ENCODE data around the gene KIAA1143. TPM values are rescaled to one million over a fixed set of nuclear protein-coding genes. Genes with fewer than 3 reads are reported as not detected.

Gene KIAA1143
- total and polyA plus RNA-seq, 5 donors from 2014 or later = 22.8 to 31.3 (median 29.2) TPM

DNA sequence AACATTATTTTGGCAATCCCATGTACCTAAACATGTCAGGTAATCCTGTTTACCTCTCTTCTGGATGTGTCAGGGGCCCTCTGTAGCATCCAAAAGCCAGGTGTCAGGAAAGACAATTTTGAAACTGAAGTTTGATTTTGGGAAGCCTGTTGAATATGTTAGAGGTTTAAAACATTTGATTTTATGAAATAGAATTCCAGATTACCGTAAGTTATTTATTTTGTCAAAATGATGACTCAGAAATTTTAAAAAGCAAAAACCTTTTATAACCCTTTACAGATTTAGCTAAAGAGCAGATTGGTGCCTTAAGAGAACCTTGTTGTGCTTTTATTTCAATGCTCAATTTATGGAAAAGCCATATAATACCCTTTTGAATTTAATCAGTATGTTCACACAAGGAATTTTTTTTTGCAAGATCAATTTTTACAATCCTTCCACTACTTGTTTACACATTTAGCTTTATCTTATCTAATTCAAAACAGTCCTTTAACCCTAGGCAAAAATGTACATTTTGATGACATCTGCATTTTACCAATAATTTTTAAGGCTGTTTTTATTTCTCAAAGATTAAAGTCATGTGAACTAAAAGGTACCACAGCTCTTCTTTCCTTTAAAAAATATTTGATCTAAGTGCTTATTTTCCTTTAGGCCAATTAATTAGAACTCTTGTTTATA lies 10.1 kb upstream of the KIAA1143 start:
- Histone ChIP-seq H3K4me1 (ENCODE audit: control insufficient read depth, insufficient read depth, low read length, poor library complexity, severe bottlenecking) (no peaks in the 10 kb centered on the region), H3K4me3 (ENCODE audit: low read depth, low read length) (no peak overlapping the region), H3K36me3 (ENCODE audit: control insufficient read depth, insufficient read depth, low read length) (no peaks in the 10 kb centered on the region), H3K9me3 (ENCODE audit: control insufficient read depth in 2 of 2, low read length in 2 of 2) (peaks cover 9 to 13% of the 10 kb centered on the region in 2 experiments), H3K27me3 (ENCODE audit: control insufficient read depth, insufficient read depth, low read length) (no peaks in the 10 kb centered on the region), H3K27ac (ENCODE audit: insufficient read depth, low read length, poor library complexity, severe bottlenecking) (no peak overlapping the region)
- Mint-ChIP-seq H3K36me3 (peaks cover 21% of the 10 kb centered on the region), H3K4me3 (no peak overlapping the region), H3K9me3 (peaks cover 0 to 23% (median 4%) of the 10 kb centered on the region in 7 donors), H3K27ac (peak overlapping the region in 1 of 3 donors; percentile 16), H3K27me3 (no peaks in the 10 kb centered on the region), H3K4me1 (peaks cover 0 to 2% (median 0%) of the 10 kb centered on the region in 4 donors)
- ATAC-seq (ENCODE audit: low read depth in 2 of 2) (no peak), DNase-seq (no peak)

DNA sequence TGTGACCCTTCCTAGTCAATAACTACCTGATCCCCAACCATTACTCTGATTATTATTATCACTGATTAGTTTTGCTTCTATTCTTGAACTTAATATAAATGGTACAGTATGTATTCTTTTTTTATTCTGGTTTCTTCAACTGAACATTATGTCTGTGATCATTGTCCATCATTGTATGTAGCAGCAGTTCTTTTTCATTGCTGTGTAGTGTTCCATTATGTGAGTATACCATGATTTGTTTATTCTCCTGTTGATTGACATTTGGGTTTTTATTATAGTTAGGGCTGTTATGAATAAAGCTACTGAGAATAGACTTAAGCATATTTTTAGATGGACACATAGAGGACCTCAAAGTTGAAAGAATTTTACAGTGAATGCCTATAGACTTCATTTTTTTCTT lies 2.8 kb upstream of the KIAA1143 start:
- H3K4me1 ChIP-seq (ENCODE audit: control insufficient read depth, insufficient read depth, low read length, poor library complexity, severe bottlenecking) = peaks cover 10% of the 10 kb centered on the region
- peaks cover 11% of the 10 kb centered on the region for H3K36me3 Mint-ChIP-seq
- H3K27ac ChIP-seq (ENCODE audit: insufficient read depth, low read length, poor library complexity, severe bottlenecking) = no peak overlapping the region
- peak overlapping the region in 1 of 4 donors; percentile 34 for H3K4me3 Mint-ChIP-seq
- no peak overlapping the region for H3K27ac Mint-ChIP-seq
- peaks cover 0 to 16% (median 2%) of the 10 kb centered on the region in 7 donors for H3K9me3 Mint-ChIP-seq
- no peaks in the 10 kb centered on the region for H3K9me3 ChIP-seq (ENCODE audit: control insufficient read depth in 2 of 2, low read length in 2 of 2)
- H3K4me3 ChIP-seq (ENCODE audit: low read depth, low read length) = no peak overlapping the region
- ATAC-seq (ENCODE audit: low read depth in 2 of 2) (no peak), DNase-seq (no peak)
- no peaks in the 10 kb centered on the region for H3K27me3 Mint-ChIP-seq
- no peaks in the 10 kb centered on the region for H3K27me3 ChIP-seq (ENCODE audit: control insufficient read depth, insufficient read depth, low read length)
- H3K36me3 ChIP-seq (ENCODE audit: control insufficient read depth, insufficient read depth, low read length) = no peaks in the 10 kb centered on the region
- peaks cover 13 to 25% (median 15%) of the 10 kb centered on the region in 4 donors for H3K4me1 Mint-ChIP-seq

DNA sequence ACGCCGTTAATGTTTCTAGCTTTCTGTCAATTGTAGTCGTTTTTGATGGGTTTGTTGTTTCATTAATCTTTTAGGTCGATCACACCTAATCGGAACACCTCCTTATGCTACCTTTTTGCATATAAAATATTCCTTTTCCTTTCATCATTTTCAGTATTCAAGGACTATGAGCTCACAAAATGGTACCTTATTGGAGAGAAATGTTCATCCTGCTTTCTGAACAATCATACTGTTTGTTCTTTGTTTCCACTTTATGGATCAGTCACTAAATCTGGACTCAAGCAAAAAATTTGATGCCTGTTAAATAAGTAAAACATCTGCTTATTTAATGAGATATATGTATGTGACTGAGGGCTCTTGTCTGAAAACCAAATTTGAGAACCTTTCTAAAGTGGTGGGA lies 1.3 kb upstream of the KIAA1143 start:
- H3K4me1 Mint-ChIP-seq = peaks cover 15 to 37% (median 22%) of the 10 kb centered on the region in 4 donors
- Histone ChIP-seq H3K36me3 (ENCODE audit: control insufficient read depth, insufficient read depth, low read length) (peaks cover 7% of the 10 kb centered on the region), H3K9me3 (ENCODE audit: control insufficient read depth in 2 of 2, low read length in 2 of 2) (no peaks in the 10 kb centered on the region), H3K4me3 (ENCODE audit: low read depth, low read length) (peak overlapping the region; percentile 95), H3K27ac (ENCODE audit: insufficient read depth, low read length, poor library complexity, severe bottlenecking) (no peak overlapping the region), H3K4me1 (ENCODE audit: control insufficient read depth, insufficient read depth, low read length, poor library complexity, severe bottlenecking) (peaks cover 10% of the 10 kb centered on the region), H3K27me3 (ENCODE audit: control insufficient read depth, insufficient read depth, low read length) (no peaks in the 10 kb centered on the region)
- peak overlapping the region in 2 of 3 donors; percentile 24 to 94 for H3K27ac Mint-ChIP-seq
- ATAC-seq (ENCODE audit: low read depth in 2 of 2) (no peak), DNase-seq (no peak)
- peaks cover 23% of the 10 kb centered on the region for H3K36me3 Mint-ChIP-seq
- H3K9me3 Mint-ChIP-seq = peaks cover 1 to 19% (median 5%) of the 10 kb centered on the region in 7 donors
- H3K27me3 Mint-ChIP-seq = no peaks in the 10 kb centered on the region
- H3K4me3 Mint-ChIP-seq = peak overlapping the region; percentile 94 to 98 (median 96)

DNA sequence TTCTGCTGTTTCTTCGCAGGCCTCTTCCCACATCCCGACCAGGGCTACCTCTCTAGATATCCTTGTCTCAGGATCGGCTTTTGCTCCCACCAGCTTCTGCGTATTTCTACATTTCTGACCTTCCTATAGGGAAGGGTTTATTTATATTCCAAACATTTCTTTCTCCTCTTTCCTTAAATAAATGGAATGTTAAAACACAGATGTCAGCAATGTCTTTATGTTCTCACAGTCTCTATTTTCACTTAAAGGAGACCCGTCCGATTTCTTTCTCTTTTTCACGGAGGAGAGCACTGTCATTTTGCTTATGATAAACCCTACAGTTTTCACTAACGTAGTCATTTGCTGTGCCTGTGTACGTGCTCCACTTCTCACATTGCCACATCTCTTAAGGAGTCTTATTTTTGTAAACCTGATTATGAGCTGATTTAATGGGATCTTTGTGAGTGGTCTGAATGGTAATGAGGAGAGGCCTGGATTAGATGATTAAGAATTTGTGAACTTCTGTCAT lies 805 bp upstream of the KIAA1143 start:
- Mint-ChIP-seq H3K4me3 (peak overlapping the region; percentile 94 to 98 (median 96)), H3K27ac (peak overlapping the region in 2 of 3 donors; percentile 24 to 94), H3K9me3 (peaks cover 1 to 23% (median 8%) of the 10 kb centered on the region in 7 donors), H3K4me1 (peaks cover 20 to 41% (median 26%) of the 10 kb centered on the region in 4 donors), H3K36me3 (peaks cover 26% of the 10 kb centered on the region), H3K27me3 (no peaks in the 10 kb centered on the region)
- no peaks in the 10 kb centered on the region for H3K27me3 ChIP-seq (ENCODE audit: control insufficient read depth, insufficient read depth, low read length)
- DNase-seq = peak in 1 of 3 donors; percentile 28
- ATAC-seq (ENCODE audit: low read depth in 2 of 2) = no peak
- H3K27ac ChIP-seq (ENCODE audit: insufficient read depth, low read length, poor library complexity, severe bottlenecking) = no peak overlapping the region
- peaks cover 0 to 3% of the 10 kb centered on the region in 2 experiments for H3K9me3 ChIP-seq (ENCODE audit: control insufficient read depth in 2 of 2, low read length in 2 of 2)
- peaks cover 10% of the 10 kb centered on the region for H3K4me1 ChIP-seq (ENCODE audit: control insufficient read depth, insufficient read depth, low read length, poor library complexity, severe bottlenecking)
- peaks cover 9% of the 10 kb centered on the region for H3K36me3 ChIP-seq (ENCODE audit: control insufficient read depth, insufficient read depth, low read length)
- peak overlapping the region; percentile 95 for H3K4me3 ChIP-seq (ENCODE audit: low read depth, low read length)

DNA sequence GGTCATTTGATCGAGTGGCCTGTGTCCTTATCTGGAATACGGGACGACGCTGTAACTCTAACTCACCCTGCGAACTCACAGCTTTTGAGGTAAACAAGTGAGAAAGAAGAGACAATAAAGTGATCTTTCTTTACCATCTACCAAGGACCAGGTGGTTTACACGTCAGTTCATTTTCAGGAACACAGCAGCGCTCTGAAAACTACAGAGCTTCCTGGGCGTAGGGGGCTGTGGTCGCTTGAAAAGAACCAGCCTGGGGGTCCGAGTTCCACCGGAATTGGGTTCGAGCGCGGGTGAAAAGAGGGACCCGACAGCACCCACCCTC lies 357 bp downstream of the KIAA1143 start:
- H3K9me3 Mint-ChIP-seq = peaks cover 1 to 22% (median 10%) of the 10 kb centered on the region in 7 donors
- ATAC-seq (ENCODE audit: low read depth in 2 of 2) = no peak
- peaks cover 27% of the 10 kb centered on the region for H3K36me3 Mint-ChIP-seq

DNA sequence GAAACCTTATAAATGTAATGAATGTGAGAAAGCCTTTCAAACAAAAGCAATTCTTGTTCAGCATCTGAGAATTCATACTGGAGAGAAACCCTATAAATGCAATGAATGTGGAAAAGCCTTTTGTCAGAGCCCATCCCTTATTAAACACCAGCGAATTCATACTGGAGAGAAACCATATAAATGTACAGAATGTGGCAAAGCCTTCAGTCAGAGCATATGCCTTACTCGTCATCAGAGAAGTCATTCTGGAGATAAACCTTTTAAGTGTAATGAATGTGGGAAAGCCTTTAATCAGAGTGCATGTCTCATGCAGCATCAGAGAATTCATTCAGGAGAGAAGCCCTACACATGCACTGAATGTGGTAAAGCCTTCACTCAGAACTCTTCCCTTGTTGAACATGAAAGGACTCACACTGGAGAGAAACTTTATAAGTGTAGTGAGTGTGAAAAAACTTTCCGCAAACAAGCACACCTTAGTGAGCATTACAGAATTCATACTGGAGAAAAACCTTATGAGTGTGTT lies 26.7 kb downstream of the KIAA1143 start:
- ATAC-seq (ENCODE audit: low read depth in 2 of 2) = no peak
- Histone ChIP-seq H3K4me3 (ENCODE audit: low read depth, low read length) (no peak overlapping the region), H3K27ac (ENCODE audit: insufficient read depth, low read length, poor library complexity, severe bottlenecking) (no peak overlapping the region), H3K4me1 (ENCODE audit: control insufficient read depth, insufficient read depth, low read length, poor library complexity, severe bottlenecking) (peaks cover 6% of the 10 kb centered on the region), H3K9me3 (ENCODE audit: control insufficient read depth in 2 of 2, low read length in 2 of 2) (peaks cover 80% of the 10 kb centered on the region in 2 experiments), H3K27me3 (ENCODE audit: control insufficient read depth, insufficient read depth, low read length) (no peaks in the 10 kb centered on the region), H3K36me3 (ENCODE audit: control insufficient read depth, insufficient read depth, low read length) (peaks cover 18% of the 10 kb centered on the region)
- no peak for DNase-seq
- H3K9me3 Mint-ChIP-seq = peaks cover 4 to 86% (median 31%) of the 10 kb centered on the region in 7 donors
- peaks cover 49% of the 10 kb centered on the region for H3K36me3 Mint-ChIP-seq
- H3K27ac Mint-ChIP-seq = no peak overlapping the region
- H3K4me1 Mint-ChIP-seq = peaks cover 0 to 10% (median 6%) of the 10 kb centered on the region in 4 donors
- H3K4me3 Mint-ChIP-seq = no peak overlapping the region
- H3K27me3 Mint-ChIP-seq = peaks cover 5% of the 10 kb centered on the region

More for the DNA sequence above, 357 bp downstream of the KIAA1143 start:
- Mint-ChIP-seq H3K4me3 (peak overlapping the region; percentile 94 to 98 (median 96)), H3K27ac (peak overlapping the region; percentile 63 to 94 (median 91)), H3K4me1 (peaks cover 21 to 46% (median 28%) of the 10 kb centered on the region in 4 donors), H3K27me3 (no peaks in the 10 kb centered on the region)
- Histone ChIP-seq H3K4me3 (ENCODE audit: low read depth, low read length) (peak overlapping the region; percentile 95), H3K4me1 (ENCODE audit: control insufficient read depth, insufficient read depth, low read length, poor library complexity, severe bottlenecking) (peaks cover 10% of the 10 kb centered on the region), H3K27ac (ENCODE audit: insufficient read depth, low read length, poor library complexity, severe bottlenecking) (peak overlapping the region; percentile 82), H3K36me3 (ENCODE audit: control insufficient read depth, insufficient read depth, low read length) (peaks cover 9% of the 10 kb centered on the region), H3K27me3 (ENCODE audit: control insufficient read depth, insufficient read depth, low read length) (no peaks in the 10 kb centered on the region), H3K9me3 (ENCODE audit: control insufficient read depth in 2 of 2, low read length in 2 of 2) (peaks cover 4 to 13% of the 10 kb centered on the region in 2 experiments)
- DNase-seq = no peak

DNA sequence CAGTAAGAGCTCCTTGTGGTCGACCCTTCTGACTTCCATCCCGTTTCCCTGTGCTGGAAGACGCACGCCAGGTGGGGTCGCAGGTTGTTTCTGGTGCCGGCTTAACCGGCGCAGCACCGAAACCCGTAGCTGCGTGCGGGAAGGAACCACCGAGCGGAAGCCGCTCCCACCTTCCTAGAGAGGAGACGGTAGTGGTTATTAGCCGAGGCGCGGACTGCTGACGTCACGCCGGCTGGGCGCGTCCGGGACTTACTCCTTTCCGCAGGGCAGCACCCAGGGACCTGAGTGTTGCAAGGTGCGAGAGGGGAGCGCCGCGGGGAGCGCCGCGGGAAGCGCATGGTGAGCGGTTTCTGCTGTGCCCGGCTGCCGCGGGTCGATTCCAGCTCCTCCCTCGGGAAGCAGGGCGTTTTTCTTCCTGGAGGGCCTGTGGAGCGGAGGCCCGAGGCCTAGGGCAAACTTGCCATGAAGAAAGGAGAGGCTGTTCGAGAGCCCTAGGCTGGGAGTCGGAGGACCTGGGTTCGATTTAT lies 32.0 kb downstream of the KIAA1143 start, which contains the start of gene ZNF501:
Gene ZNF501, plus strand, starts transcription at position 252 of the 527 bp plus-strand sequence. CDS start 4,787 bp downstream, outside the sequence.
- peaks cover 41% of the 10 kb centered on the region for H3K36me3 Mint-ChIP-seq
- Histone ChIP-seq H3K27ac (ENCODE audit: insufficient read depth, low read length, poor library complexity, severe bottlenecking) (peak within 1 kb of the TSS; percentile 34), H3K9me3 (ENCODE audit: control insufficient read depth in 2 of 2, low read length in 2 of 2) (peaks cover 67 to 70% of the 10 kb centered on the region in 2 experiments), H3K27me3 (ENCODE audit: control insufficient read depth, insufficient read depth, low read length) (no peaks in the 10 kb centered on the region), H3K4me1 (ENCODE audit: control insufficient read depth, insufficient read depth, low read length, poor library complexity, severe bottlenecking) (peaks cover 7% of the 10 kb centered on the region), H3K4me3 (ENCODE audit: low read depth, low read length) (peak within 1 kb of the TSS; percentile 80), H3K36me3 (ENCODE audit: control insufficient read depth, insufficient read depth, low read length) (peaks cover 18% of the 10 kb centered on the region)
- peak within 1 kb of the TSS; percentile 45 to 92 (median 84) for H3K27ac Mint-ChIP-seq
- peaks cover 6 to 20% (median 12%) of the 10 kb centered on the region in 4 donors for H3K4me1 Mint-ChIP-seq
- peaks cover 7 to 77% (median 34%) of the 10 kb centered on the region in 7 donors for H3K9me3 Mint-ChIP-seq
- DNase-seq (peak; percentile 72 to 88 (median 83)), ATAC-seq (ENCODE audit: low read depth in 2 of 2) (peak; percentile 94 to 95)
- peaks cover 5% of the 10 kb centered on the region for H3K27me3 Mint-ChIP-seq
- H3K4me3 Mint-ChIP-seq = peak within 1 kb of the TSS; percentile 88 to 96 (median 95)

All from CD4-positive, CD25-positive, alpha-beta regulatory T cell (primary cell).